GM12801 (cell line): ENCODE data around the gene ZNF516.

Experiments used
- TF ChIP-seq, protein P1 (sequence below): IDR thresholded peaks from one replicate; pipeline ENCODE4 v1.5.1; 2011; ENCODE audit warnings: control low read depth; ENCODE audit not compliant: insufficient read length; ENCODE audit errors: extremely low read depth

ZNF516 gene, protein sequence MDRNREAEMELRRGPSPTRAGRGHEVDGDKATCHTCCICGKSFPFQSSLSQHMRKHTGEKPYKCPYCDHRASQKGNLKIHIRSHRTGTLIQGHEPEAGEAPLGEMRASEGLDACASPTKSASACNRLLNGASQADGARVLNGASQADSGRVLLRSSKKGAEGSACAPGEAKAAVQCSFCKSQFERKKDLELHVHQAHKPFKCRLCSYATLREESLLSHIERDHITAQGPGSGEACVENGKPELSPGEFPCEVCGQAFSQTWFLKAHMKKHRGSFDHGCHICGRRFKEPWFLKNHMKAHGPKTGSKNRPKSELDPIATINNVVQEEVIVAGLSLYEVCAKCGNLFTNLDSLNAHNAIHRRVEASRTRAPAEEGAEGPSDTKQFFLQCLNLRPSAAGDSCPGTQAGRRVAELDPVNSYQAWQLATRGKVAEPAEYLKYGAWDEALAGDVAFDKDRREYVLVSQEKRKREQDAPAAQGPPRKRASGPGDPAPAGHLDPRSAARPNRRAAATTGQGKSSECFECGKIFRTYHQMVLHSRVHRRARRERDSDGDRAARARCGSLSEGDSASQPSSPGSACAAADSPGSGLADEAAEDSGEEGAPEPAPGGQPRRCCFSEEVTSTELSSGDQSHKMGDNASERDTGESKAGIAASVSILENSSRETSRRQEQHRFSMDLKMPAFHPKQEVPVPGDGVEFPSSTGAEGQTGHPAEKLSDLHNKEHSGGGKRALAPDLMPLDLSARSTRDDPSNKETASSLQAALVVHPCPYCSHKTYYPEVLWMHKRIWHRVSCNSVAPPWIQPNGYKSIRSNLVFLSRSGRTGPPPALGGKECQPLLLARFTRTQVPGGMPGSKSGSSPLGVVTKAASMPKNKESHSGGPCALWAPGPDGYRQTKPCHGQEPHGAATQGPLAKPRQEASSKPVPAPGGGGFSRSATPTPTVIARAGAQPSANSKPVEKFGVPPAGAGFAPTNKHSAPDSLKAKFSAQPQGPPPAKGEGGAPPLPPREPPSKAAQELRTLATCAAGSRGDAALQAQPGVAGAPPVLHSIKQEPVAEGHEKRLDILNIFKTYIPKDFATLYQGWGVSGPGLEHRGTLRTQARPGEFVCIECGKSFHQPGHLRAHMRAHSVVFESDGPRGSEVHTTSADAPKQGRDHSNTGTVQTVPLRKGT

DNA sequence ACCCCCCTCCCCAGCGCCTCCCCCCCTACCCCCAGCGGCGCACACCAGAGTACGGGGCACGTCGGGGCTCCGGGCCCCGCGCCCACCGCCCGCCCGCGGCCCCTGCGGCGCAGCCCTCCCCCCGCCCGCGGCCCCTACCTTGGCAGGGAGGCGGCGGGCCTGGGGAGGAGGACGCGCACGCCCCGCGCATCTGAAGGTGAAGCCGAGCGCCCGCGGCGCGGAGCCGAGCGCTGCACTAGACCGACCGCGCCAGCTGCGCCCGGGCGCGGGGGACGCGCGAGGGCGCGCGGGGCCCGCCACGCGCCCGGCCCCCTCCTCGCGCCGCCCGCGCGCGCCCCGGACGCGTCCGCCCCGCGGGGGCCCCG lies at the start of gene ZNF516:
Gene ZNF516 (minus strand): TSS at position 237 of the 365 bp plus-strand sequence. CDS start 52,188 bp downstream, outside the sequence.
- TF ChIP-seq, protein P1, sequence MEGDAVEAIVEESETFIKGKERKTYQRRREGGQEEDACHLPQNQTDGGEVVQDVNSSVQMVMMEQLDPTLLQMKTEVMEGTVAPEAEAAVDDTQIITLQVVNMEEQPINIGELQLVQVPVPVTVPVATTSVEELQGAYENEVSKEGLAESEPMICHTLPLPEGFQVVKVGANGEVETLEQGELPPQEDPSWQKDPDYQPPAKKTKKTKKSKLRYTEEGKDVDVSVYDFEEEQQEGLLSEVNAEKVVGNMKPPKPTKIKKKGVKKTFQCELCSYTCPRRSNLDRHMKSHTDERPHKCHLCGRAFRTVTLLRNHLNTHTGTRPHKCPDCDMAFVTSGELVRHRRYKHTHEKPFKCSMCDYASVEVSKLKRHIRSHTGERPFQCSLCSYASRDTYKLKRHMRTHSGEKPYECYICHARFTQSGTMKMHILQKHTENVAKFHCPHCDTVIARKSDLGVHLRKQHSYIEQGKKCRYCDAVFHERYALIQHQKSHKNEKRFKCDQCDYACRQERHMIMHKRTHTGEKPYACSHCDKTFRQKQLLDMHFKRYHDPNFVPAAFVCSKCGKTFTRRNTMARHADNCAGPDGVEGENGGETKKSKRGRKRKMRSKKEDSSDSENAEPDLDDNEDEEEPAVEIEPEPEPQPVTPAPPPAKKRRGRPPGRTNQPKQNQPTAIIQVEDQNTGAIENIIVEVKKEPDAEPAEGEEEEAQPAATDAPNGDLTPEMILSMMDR, result no peak

DNA sequence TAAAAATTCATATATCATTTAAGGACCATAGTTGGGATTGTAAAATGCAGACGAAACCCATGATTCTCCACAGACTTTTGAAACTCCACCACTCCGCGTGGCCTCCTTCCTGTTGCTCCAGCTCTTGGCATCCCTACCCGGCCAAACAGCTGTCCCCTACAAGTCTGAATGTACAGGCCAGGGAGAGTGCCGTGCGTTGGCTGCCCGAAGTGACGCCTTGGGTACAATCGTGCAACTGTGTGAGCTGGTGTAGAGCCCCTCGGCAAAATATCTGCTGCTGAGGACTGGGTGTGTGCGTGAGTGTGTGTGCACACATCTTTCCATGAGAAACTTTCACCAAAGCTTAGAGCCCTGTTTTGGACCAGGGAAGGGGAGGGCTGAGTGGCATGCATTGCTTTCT lies 43.8 kb upstream of the ZNF516 start:
- TF ChIP-seq, protein P1, result no peak

DNA sequence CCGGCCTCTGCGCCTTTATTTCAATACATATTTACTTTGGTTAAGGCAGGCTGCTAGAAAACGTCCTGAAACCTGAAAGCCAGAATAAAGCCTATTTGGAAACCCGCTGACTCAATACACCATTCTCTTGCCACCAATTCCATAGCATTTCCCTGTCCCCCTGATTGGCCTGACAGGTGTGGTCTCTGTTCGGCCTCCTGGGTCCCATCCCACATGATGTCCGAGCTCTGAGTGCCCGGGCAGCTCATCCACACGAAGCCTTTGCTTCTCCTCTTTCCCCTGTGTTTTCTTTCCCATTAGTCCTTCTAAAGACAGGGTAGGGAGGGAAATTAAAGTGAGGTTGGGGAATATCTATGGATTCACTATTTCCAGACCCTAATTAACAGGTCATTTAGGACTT lies 42.6 kb upstream of the ZNF516 start:
- TF ChIP-seq, protein P1, result no peak

DNA sequence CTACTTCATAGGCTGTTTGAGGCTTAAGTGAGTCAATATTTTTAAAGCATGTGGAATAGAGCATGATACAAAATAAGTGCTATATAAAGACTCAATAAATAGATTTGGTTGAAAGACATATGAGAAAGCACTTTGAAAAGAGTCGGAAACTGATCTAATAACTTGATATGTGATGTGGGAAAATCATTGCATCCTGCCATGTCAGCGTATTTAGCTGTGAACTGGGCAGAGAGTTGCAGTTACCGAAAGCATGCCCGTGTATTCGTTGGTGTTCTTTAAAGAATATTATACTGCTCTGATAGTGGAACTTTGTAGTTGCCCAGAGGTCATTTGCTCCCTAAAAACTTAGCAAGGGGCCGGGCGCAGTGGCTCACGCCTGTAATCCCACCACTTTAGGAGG lies 37.8 kb upstream of the ZNF516 start:
- TF ChIP-seq, protein P1, result no peak

DNA sequence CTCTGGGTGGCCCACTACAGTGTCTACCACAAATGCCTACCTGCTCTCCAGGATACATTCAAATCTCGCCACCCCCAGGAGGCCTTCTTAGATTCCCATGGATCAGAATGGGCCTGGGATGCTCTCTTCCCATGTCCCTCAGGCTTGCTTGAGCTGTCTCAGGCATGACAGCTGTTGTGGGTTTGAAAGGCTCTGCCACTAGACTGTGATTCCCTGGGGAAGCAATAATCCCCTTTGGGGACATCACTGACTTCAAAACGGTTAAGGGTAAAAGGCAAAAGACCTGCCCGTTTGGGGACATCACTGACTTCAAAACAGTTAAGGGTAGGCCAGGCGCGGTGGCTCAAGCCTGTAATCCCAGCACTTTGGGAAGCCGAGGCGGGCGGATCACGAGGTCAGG lies 35.8 kb upstream of the ZNF516 start:
- TF ChIP-seq, protein P1, result no peak

DNA sequence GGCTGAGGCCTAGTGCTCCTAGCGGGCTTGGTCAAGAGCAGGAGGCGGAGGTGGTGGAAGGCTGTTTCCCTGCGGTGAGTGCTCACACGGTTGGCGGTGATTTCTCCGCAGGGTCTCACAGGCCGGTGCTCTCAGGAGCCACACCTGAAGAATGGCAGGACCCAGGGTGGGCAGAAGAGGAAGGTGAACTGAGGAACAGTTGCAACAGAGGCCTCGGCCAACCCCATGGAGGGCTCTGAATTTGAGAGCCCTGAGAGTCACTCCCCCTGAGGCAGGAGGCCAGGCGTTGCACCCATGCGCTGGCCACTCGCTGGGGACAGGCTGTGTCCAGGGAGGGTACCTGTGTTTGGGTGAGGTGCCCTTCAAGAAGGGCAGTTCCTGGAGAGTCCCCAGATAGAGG lies 35.3 kb upstream of the ZNF516 start:
- TF ChIP-seq, protein P1, result no peak

DNA sequence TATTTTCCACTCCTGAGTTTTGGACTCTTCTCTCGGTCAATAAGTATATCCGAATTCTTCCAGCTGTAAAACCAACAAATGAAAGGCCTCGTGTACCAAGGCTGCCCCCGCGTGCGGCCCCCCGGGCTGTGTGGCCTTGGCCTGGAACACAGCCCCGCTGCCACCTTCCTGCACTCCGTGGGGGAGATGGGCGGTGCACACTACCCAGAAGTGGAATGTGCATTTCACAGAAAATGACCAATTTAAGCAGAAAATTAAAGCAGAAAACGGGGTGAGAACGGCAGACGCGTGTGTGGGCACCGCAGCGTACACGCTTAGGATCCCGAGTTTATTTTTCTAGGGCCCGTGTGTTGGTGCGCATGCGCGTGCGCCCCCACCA lies 34.4 kb upstream of the ZNF516 start:
- TF ChIP-seq, protein P1, result no peak
